Dendritic cell treated with granulocyte-macrophage colony-stimulating factor and Interleukin-4, amounts not matched to agents 40 ng/mL and 50 ng/mL, for 4 days (primary cell): ENCODE measurements around the gene CRY2.
"Not testable (repeated sequence)": the region's sequence is repeated elsewhere in the genome, so short reads cannot be mapped to it uniquely, and the experiment has no call there.

Experiments
- H3K27ac Mint-ChIP-seq: one replicate; pipeline ENCODE4 v1.8.0; 2022; ENCODE audit warnings: mild to moderate bottlenecking, mixed read lengths
- H3K27me3 Mint-ChIP-seq: one replicate; pipeline ENCODE4 v1.8.0; 2022; ENCODE audit warnings: mild to moderate bottlenecking, mixed read lengths
- H3K36me3 Mint-ChIP-seq: one replicate; pipeline ENCODE4 v1.8.0; 2022; ENCODE audit warnings: low read depth, mixed read lengths
- H3K4me1 Mint-ChIP-seq: one replicate; pipeline ENCODE4 v1.8.0; 2022; ENCODE audit warnings: low read depth, mixed read lengths
- H3K4me3 Mint-ChIP-seq: one replicate; pipeline ENCODE4 v1.8.0; 2022; ENCODE audit warnings: mild to moderate bottlenecking, moderate library complexity, mixed read lengths
- H3K9me3 Mint-ChIP-seq: one replicate; pipeline ENCODE4 v1.8.0; 2022; ENCODE audit warnings: mixed read lengths
- intact Hi-C: fragments of 100-400 bp; cut with micrococcal nuclease; formaldehyde crosslinking; loops from one replicate; pipeline ENCODE4 v1.15.0; 2022

Gene CRY2

DNA sequence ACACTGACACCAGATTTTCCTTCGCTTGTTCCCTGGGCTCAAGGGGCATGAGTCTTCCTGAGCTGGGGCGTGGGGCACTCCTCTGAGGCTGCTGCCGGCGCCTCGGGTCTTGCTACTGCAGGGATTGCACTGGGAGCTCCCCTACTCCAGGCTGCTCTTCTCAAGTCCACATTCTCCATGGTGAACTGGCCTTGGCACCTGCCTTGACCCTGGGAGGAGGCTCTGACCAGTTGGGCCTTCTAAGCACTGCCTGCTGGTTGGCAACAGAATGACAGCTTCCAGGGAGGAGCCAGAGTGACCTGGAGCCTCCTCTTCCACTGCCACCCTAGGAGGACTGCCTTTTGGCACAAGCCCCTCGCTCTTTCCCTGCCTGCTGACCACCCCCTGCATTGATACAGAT is 50.3 kb downstream of the CRY2 start:
- H3K36me3 Mint-ChIP-seq = no peaks in the 10 kb centered on the region
- intact Hi-C loops = no loop called here
- no peak overlapping the region for H3K27ac Mint-ChIP-seq
- peaks cover 76% of the 10 kb centered on the region for H3K27me3 Mint-ChIP-seq
- H3K4me1 Mint-ChIP-seq = peaks cover 23% of the 10 kb centered on the region
- H3K4me3 Mint-ChIP-seq = no peak overlapping the region
- H3K9me3 Mint-ChIP-seq = no peaks in the 10 kb centered on the region

DNA sequence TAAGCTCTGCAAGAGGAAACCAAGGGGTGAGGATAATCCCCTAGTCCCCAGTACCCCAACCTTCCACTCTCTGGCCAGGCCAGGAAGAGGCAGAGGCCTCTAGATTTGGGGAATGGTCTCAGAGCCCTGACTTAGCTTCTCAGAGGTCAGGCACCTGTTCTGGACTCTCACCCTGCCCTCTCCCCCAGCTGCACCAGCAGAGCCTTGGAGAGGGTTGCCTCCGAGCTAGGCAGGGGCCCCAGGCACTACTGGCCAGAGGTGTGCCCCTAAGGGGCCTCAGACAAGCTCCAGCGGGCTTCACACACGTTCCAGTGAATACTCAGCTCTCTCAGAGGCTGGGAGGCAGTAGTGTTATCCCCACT is 51.8 kb downstream of the CRY2 start:
- H3K4me3 Mint-ChIP-seq = peak overlapping the region; percentile 58
- no peaks in the 10 kb centered on the region for H3K36me3 Mint-ChIP-seq
- H3K4me1 Mint-ChIP-seq = peaks cover 23% of the 10 kb centered on the region
- no peaks in the 10 kb centered on the region for H3K9me3 Mint-ChIP-seq
- intact Hi-C loops = no loop called here
- H3K27me3 Mint-ChIP-seq = peaks cover 75% of the 10 kb centered on the region
- H3K27ac Mint-ChIP-seq = no peak overlapping the region

DNA sequence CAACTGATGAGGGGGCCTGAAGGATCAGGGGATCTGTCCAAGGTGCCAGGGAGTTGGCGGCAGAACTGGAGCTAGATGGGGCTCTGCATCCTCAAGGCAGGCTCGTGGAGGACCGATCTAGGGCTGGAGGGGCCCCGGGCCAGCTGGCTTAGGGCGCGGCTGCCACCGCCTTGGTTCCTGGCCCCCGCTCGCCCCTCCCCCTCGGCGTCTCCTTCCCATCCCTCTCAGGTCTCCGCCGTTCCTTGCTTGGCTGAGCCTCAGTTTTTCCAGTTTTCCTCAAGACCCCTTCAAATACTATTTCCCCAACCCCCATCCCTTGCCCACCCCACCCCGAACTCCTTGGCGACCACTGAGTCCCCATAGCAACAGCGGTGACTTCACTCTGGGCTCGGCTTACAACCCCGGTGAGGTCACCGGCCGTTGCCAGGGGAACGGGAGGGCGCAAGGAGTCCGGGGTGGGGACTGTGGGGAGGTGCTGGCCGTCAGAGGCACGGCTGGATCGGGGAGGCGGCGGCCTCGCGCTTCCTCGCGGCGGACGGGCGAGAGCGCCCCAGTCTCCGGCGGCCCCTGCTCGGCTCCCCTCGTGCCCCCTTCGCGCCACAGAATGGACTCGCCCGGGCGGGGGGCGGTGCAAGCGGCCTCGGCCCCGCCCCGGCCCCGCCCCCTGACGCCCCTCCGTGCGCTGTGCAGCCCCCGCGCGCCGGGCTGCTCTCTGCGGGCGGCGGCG is 52.3 kb downstream of the CRY2 start:
- Mint-ChIP-seq H3K36me3 (no peaks in the 10 kb centered on the region), H3K4me3 (peak overlapping the region; percentile 58), H3K9me3 (no peaks in the 10 kb centered on the region), H3K27me3 (peaks cover 72% of the 10 kb centered on the region), H3K27ac (no peak overlapping the region), H3K4me1 (peaks cover 23% of the 10 kb centered on the region)
- intact Hi-C loops = no loop called here

DNA sequence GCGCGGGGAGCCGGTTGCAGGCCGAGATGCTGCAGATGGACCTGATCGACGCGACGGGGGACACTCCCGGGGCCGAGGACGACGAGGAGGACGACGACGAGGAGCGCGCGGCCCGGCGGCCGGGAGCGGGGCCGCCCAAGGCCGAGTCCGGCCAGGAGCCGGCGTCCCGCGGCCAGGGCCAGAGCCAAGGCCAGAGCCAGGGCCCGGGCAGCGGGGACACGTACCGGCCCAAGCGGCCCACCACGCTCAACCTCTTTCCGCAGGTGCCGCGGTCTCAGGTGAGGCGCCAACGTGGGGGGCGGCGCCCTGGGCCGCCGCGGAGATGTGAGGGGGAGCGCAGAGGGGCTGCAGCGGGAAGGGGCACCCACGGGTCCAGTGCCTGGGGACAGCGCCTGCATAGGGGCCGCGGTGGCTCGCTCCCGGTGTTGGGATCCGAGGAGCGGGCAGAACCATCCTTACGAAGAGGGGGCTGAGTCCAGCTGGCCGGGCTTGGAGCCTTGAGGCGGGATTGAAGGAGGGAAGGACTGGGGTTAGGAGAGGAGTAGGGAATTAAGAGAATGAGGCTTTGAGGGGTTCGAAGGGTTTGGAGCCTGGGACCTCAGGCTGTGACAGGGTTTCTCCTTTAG is 53.0 kb downstream of the CRY2 start:
- H3K9me3 Mint-ChIP-seq, H3K36me3 Mint-ChIP-seq, H3K27ac Mint-ChIP-seq, intact Hi-C loops, H3K4me3 Mint-ChIP-seq: not testable (repeated sequence)
- H3K27me3 Mint-ChIP-seq = peaks cover 66% of the 10 kb centered on the region
- H3K4me1 Mint-ChIP-seq = peaks cover 23% of the 10 kb centered on the region

DNA sequence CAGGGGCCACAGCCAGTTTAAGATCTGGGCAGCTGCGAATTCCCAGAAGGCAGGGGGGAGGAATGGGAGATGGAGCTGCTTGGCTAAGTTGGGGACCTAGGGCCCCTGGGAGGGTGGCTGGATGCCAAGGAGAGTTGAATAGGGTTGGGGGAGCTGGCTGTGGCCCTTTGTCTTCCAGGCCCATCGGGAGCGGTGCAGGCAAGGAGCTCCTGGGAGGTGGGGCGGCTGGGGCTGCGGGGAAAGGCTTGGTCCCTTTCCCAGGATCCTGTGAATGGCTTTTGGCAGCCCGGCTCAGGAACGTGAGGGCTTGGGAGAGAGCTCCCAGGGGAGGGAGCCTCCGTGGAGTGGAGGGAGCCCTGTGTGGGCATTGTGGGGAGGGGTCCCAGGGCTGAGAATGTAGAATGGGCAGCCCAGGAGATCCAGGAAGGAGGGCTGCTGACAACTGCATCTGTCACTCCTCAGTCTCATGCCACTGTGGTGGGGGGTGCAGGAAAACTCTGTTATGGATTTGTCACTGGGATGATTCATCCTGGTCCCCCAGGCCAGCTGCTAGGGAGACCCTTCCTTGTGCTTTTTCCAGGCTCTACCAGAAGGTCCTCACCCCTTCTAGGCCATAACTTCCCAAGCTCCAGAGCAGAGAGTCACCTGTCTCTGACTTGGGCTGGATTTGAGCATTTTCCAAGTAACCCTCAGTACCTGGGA is 53.8 kb downstream of the CRY2 start:
- H3K27me3 Mint-ChIP-seq = peaks cover 59% of the 10 kb centered on the region

DNA sequence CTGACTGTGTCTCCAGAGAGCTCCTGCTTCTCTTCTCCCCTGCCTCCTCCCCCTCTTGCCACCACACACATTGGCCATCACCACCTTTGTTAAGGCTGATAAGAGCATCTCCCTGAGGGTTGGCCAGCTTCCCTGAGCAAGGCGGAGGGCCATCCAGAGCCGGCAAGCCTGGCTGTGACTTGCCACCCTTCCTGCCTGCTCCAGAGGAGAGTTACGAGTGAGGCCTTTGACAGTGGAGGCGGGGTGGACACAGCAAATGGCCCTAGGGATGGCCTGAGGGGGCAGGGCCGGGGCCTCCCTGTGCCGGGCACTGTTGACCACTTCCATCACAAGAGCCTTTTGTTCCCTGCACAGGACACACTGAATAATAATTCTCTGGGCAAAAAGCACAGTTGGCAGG is 54.4 kb downstream of the CRY2 start:
- Mint-ChIP-seq H3K4me3 (no peak overlapping the region), H3K36me3 (no peaks in the 10 kb centered on the region), H3K9me3 (no peaks in the 10 kb centered on the region), H3K4me1 (peaks cover 35% of the 10 kb centered on the region), H3K27me3 (peaks cover 56% of the 10 kb centered on the region), H3K27ac (no peak overlapping the region)
- intact Hi-C loops = no loop called here

More for the DNA sequence above, 53.8 kb downstream of the CRY2 start:
- H3K4me3 Mint-ChIP-seq = no peak overlapping the region
- intact Hi-C loops = no loop called here
- no peaks in the 10 kb centered on the region for H3K36me3 Mint-ChIP-seq
- no peak overlapping the region for H3K27ac Mint-ChIP-seq
- no peaks in the 10 kb centered on the region for H3K9me3 Mint-ChIP-seq
- H3K4me1 Mint-ChIP-seq = peaks cover 29% of the 10 kb centered on the region

DNA sequence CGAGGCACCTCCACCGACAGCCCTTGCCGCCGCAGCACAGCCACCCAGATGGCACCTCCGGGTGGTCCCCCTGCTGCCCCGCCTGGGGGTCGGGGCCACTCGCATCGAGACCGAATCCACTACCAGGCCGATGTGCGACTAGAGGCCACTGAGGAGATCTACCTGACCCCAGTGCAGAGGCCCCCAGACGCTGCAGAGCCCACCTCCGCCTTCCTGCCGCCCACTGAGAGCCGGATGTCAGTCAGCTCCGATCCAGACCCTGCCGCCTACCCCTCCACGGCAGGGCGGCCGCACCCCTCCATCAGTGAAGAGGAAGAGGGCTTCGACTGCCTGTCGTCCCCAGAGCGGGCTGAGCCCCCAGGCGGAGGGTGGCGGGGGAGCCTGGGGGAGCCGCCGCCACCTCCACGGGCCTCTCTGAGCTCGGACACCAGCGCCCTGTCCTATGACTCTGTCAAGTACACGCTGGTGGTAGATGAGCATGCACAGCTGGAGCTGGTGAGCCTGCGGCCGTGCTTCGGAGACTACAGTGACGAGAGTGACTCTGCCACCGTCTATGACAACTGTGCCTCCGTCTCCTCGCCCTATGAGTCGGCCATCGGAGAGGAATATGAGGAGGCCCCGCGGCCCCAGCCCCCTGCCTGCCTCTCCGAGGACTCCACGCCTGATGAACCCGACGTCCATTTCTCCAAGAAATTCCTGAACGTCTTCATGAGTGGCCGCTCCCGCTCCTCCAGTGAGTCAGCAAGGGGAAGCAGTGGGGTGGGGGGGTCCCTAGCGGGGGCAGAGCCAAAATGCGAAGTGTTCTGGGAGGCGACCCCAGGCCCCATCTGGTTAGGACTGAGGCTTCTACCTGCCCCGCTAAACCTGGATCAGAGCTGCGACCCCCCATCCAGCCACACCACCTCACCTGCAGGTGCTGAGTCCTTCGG is 55.4 kb downstream of the CRY2 start:
- intact Hi-C loops = no loop called here
- Mint-ChIP-seq H3K27ac (no peak overlapping the region), H3K4me1 (peaks cover 35% of the 10 kb centered on the region), H3K9me3 (no peaks in the 10 kb centered on the region), H3K27me3 (peaks cover 46% of the 10 kb centered on the region), H3K4me3 (no peak overlapping the region), H3K36me3 (no peaks in the 10 kb centered on the region)

DNA sequence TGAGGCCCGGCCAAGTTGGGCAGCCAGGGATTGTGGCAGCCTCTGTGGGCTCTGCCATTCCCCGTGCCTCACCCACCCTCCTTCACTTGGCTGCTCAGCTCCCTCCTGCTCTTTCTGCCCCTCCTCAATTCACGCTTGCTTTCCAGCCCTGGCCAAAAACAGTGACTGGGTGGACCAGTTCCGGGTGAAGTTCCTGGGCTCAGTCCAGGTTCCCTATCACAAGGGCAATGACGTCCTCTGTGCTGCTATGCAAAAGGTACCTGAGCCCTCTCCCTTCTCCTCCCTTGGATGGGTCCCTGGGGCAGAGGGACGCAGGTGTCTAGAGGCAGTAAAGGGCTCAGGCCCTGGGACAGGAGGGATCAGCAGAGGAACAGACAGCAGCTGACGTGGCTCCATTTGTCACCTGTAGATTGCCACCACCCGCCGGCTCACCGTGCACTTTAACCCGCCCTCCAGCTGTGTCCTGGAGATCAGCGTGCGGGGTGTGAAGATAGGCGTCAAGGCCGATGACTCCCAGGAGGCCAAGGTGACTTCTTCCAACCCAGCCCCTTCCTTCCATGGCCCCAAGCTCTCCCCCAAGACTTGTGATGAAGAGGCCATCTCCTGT is 57.1 kb downstream of the CRY2 start:
- no peak overlapping the region for H3K4me3 Mint-ChIP-seq
- no peaks in the 10 kb centered on the region for H3K9me3 Mint-ChIP-seq
- H3K36me3 Mint-ChIP-seq = peaks cover 9% of the 10 kb centered on the region
- H3K27ac Mint-ChIP-seq = no peak overlapping the region
- peaks cover 24% of the 10 kb centered on the region for H3K4me1 Mint-ChIP-seq
- H3K27me3 Mint-ChIP-seq = peaks cover 29% of the 10 kb centered on the region
- intact Hi-C loops = no loop called here

DNA sequence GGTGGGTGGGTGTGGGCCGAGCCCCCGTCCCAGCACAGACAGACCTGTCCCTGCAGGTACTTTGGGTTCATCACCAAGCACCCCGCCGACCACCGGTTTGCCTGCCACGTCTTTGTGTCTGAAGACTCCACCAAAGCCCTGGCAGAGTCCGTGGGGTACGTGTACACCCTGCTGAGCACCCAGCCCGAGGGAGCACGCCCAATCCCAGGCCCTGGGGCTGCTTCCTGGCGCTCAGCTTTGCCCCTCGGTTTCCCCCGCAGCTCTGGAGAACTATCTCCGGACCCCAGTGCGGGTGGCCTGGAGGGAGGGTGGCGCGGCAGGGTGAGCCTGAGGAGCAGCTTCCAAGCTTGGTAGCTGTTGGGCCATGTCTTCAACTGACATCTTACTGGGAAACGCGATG is 57.8 kb downstream of the CRY2 start:
- Mint-ChIP-seq H3K27ac (no peak overlapping the region), H3K9me3 (no peaks in the 10 kb centered on the region), H3K4me3 (no peak overlapping the region), H3K4me1 (peaks cover 20% of the 10 kb centered on the region), H3K27me3 (peaks cover 26% of the 10 kb centered on the region), H3K36me3 (peaks cover 16% of the 10 kb centered on the region)
- intact Hi-C loops = no loop called here

DNA sequence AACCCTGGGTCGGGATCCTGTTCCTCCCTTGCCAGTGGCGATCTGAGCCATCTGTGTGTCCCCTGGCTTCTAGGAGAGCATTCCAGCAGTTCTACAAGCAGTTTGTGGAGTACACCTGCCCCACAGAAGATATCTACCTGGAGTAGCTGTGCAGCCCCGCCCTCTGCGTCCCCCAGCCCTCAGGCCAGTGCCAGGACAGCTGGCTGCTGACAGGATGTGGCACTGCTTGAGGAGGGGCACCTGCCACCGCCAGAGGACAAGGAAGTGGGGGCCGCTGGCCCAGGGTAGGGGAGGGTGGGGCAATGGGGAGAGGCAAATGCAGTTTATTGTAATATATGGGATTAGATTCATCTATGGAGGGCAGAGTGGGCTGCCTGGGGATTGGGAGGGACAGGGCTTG is 58.3 kb downstream of the CRY2 start:
- Mint-ChIP-seq H3K27me3 (peaks cover 23% of the 10 kb centered on the region), H3K4me1 (peaks cover 17% of the 10 kb centered on the region), H3K36me3 (peaks cover 20% of the 10 kb centered on the region)
- intact Hi-C loops, H3K4me3 Mint-ChIP-seq, H3K27ac Mint-ChIP-seq, H3K9me3 Mint-ChIP-seq: not testable (repeated sequence)

DNA sequence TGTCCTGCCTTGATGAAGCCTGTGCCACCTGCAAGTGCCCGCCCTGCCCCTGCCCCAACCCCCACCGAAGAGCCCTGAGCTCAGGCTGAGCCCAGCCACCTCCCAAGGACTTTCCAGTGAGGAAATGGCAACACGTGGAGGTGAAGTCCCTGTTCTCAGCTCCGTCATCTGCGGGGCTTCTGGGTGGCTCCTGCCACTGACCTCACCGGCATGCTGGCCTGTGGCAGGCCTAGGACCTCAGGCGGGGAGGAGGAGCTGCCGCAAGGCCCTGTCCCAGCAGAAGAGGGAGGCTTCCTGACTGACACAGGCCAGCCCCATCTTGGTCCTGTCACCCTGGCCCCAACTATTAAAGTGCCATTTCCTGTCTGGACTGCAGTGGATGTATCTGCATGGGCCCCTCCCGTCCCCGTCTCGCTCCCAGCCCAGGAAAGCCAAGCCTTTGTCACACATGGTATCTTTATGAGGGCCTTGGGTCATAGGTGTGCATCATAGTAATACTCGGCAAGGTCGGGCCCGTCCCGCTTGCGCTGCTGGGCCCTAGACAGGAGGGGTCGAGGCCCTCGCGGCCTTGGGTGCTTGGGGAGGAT is 58.9 kb downstream of the CRY2 start:
- H3K9me3 Mint-ChIP-seq = no peaks in the 10 kb centered on the region
- H3K4me1 Mint-ChIP-seq = peaks cover 12% of the 10 kb centered on the region
- H3K27me3 Mint-ChIP-seq = peaks cover 17% of the 10 kb centered on the region
- no peak overlapping the region for H3K4me3 Mint-ChIP-seq
- peaks cover 26% of the 10 kb centered on the region for H3K36me3 Mint-ChIP-seq
- H3K27ac Mint-ChIP-seq = no peak overlapping the region
- intact Hi-C loops = no loop called here

DNA sequence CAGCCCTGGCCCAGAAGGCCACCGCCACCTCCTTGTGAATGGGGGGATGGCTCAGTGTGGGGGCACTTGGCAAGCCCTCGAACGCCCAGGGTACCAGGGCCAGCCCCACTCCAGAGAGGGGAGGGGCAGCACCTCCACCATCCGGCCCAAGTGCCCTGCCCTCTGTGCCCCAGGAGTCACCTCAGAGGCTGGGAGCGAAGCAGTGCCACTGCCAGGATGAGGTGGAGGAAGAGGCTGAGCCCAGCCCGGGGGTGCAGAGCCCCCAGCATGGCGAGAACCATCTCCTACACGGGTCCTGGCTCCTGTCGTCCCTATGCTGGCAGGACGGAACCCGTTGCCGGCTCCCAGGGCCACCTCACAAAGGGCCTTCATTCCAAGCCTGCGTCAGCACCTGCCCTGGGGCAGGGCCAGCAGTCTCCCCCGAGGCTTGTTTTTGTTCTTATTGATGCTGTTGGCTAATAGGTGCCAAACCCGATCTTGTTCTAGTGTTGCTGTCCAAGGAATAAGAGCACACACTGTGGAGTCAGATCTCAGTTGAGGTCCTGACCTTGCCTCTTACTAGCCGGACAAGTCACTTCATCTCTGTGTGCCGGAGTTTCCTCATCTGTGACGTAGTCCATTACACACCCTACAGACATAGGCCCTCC is 59.8 kb downstream of the CRY2 start, which contains the start of gene FREY1:
Gene FREY1, minus strand, starts transcription at position 307 of the 647 bp plus-strand sequence. Its CDS starts 26 bp downstream, at position 281.
- peaks cover 12% of the 10 kb centered on the region for H3K4me1 Mint-ChIP-seq
- H3K27ac Mint-ChIP-seq = no peak within 1 kb of the TSS

More for the DNA sequence above, 59.8 kb downstream of the CRY2 start, which contains the start of gene FREY1:
- no peaks in the 10 kb centered on the region for H3K9me3 Mint-ChIP-seq
- intact Hi-C loops = no loop called here
- peaks cover 35% of the 10 kb centered on the region for H3K36me3 Mint-ChIP-seq
- H3K4me3 Mint-ChIP-seq = no peak within 1 kb of the TSS
- H3K27me3 Mint-ChIP-seq = peaks cover 8% of the 10 kb centered on the region
